Activated CD8-positive, alpha-beta memory T cell treated with anti-CD3 and anti-CD28 coated beads for 36 hours (primary cell): ENCODE measurements around the gene RNH1. TPM values are rescaled to one million over a fixed set of nuclear protein-coding genes. Genes with fewer than 3 reads are reported as not detected.

ENCODE experiments used
- CTCF ChIA-PET: fragments of 350-600 bp; sonication (Branson Sonifier 250); formaldehyde crosslinking; loops from one replicate; lab custom pipeline; 2021; ENCODE audit warnings: antibody characterized with exemption; lab: Charles Lee
- POLR2A ChIA-PET: fragments of 350-600 bp; sonication (Branson Sonifier 250); formaldehyde crosslinking; loops from one replicate; lab custom pipeline; 2021; ENCODE audit warnings: antibody characterized with exemption; lab: Charles Lee
- total RNA-seq, 2 experiments: library from RNA; stranded (reverse); gene quantifications; one replicate each; pipeline ENCODE4 v1.2.3, GENCODE V29; 2021

RNH1 gene
- total RNA-seq, 2 experiments from 2014 or later, result 120 TPM

DNA sequence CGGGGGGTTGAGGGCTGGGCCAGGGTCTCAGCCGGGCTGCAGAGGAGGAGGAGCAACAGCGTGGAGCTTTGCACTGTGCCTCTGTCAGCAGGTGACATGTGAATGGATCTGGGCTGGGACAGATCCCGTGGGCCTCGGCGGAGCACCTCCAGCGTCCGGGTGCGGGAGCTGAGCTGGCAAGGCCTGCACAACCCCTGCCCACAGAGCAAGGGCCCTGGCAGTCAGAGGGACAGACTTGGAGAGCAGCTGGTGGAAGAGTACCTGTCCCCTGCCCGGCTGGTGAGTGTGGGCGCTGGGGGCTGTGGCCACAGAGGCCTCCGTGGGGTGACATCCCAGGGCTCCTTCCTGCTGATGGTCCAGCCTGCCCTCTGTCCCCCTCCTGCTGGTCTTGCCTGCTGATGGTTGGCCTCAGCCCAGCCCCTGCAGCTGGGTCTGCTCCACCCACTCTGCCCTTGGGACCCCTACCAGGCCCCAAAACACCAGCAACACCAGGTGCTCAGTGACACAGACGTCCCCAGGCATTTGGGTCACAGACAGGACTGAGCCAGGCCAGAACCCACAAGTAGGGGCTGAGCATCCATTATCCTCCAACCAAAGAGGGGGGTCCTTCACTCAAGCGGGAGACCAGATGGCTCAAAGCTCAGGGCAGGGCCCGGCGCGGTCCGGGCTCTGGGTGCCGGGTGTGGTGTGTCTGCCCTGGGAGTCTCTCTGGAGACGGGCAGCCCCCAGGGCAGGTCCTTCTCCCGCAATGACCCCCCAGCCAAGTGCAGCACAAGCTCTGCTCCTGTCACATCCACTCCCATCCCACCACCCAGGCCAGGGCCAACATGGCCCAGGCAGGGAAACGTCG, 33.8 kb upstream of the RNH1 start:
- ChIA-PET CTCF (interaction anchor here (0.5 to 2.2 kb wide), 2 partner anchors 22 to 189 kb away, joined by 3 to 5 read pairs; no protein-coding TSS in a partner anchor), POLR2A (no interaction called here)

DNA sequence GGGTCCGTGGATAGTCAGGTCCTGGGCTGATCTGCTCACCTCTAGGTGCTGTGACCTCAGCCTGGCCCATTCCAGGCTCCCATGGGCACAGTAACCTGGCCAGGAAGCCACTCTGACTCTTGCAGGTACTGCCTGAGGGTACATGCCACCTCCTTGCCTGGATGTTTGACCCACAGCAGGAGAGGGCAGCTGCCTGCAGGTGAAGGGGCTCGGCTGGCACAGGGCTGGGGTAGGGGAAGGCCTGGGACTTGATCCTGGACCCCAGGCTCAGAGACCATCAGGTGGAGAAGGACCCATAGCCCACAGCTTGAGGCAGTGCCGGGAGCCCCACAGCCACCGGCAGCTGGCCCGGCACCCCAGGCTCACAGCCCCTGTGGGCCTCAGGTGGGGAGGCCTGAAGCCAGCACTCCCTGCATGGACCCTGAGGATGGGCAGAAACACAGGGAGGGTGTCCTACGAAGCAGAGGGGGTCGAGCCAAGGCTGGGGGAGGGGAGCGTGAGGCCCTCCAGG, 33.0 kb upstream of the RNH1 start:
- POLR2A ChIA-PET, result no interaction called here
- CTCF ChIA-PET, result interaction anchor here (0.5 kb wide), 1 partner anchor 190 kb away, joined by 3 read pairs; no protein-coding TSS in a partner anchor

DNA sequence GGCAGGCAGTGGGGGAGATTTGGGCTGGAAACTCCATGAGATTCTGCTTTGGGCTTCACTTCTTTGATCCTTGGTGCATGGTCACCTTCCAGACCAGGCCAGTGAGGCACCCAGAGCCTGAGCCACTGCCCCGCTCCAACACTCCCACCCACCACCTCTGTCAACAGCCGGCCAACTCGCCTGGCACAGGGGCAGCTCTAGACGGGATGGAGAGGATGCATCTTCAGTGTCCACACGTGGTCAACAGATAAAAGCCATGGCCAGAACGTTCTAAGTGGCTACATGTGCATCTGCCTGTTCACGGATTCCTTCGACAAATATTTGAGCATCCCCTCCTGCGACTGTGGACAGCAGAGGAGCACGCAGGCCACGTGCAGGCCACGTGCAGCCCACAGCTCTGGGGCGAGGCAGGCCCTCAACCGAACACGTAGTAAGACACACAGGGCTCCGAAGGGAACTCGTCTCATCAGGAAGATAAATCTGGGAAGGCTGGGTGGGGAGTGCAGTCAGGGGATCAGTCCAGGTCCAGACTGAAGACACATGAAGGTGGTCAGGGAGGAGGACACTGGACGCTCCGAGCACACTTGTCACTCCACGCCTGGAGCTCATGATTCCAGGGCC, 31.5 kb upstream of the RNH1 start:
- CTCF ChIA-PET, result interaction anchor here (0.7 kb wide), 1 partner anchor 176 kb away, joined by 4 read pairs; no protein-coding TSS in a partner anchor
- POLR2A ChIA-PET, result no interaction called here

DNA sequence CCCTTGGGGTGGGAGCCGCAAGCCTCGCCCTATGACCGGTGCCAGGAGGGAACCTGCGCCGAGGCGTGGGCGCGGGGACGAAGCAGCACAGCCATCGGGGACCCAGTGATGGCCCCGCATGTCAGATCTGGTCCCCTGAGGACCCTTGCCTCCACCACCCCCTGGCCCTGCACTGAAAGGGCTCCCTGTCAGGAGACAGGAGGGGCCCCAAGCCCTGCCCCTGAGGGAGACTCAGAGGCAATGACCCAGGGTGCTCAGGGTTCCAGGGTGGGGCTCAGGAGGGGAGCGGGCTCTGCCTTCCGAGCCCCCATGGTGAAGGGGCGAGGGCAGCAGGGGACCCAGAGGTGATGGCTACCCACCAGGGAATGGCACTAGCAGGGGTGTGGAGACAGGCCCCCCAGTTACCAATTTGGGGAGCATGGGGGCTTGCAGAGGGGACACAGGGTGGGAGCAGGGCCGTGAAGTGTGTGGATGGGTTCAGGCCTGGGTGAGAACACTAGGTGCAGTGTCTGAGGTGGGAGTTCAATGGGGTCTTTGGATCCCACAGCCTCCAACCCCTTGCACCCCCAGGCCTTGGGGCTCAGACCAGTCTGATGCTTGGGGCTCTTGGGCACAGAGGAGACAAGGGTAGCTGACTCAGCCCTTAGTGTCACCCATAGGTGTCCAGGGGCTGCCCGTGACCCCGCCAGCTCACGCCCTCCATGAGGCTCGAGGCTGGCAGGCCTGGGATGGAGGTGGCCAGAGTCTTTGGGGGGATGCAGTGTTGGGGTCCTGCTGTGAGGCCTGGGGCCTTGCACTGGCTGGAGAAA, 30.8 kb upstream of the RNH1 start:
- CTCF ChIA-PET, result interaction anchor here (6.8 kb wide), 1 partner anchor 19 kb away, joined by 29 read pairs; no protein-coding TSS in a partner anchor
- POLR2A ChIA-PET, result interaction anchor here (1.9 to 2.5 kb wide), 2 partner anchors 31 to 188 kb away, joined by 9 to 12 read pairs; partner anchors contain the start of gene RNH1

DNA sequence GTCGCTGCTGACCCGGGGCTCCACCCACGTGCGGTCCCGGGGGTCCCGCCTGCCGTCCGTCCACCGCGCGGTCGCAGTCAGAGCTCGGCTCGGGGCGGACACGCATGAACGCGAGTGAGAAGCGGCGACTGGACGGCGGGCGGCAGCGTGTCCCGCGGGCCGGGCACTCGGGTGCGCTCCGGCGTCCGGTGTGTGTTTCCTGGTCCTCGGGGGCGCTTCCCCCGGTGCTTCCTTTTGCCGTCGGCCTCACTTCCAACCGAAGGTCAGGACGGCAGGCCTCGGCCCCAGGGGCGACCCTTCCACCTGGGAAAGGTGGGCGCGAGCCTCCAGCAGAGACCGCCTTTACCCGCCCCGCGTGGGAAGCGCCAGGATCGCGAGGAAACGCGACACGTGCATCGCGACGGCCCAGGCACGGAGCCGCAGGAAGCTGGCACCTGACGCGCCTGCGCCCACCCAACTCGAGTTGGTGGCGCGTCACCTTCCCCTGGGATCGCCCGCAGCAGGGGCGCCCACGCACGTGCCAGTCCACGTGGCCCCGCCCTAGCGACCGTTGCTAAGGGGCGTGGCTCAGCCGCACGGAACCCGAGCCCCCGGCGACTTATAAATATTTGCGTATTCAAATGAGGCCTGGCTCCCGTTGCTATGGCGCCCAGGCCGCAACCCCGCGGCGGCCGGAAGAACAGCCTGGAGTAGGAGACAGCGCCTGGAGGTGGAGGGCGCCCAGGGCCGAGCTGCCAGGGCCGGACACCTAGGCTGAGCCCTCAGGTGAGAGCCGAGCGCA, 30.0 kb upstream of the RNH1 start, which contains the start of gene LRRC56:
TSS of gene LRRC56 (plus strand) at position 687 of the 781 bp plus-strand sequence. CDS start 3,158 bp downstream, outside the sequence.
- POLR2A ChIA-PET, result interaction anchor here (1.9 to 2.5 kb wide), 2 partner anchors 31 to 189 kb away, joined by 9 to 12 read pairs; partner anchors contain the start of gene RNH1
- CTCF ChIA-PET, result interaction anchor here (6.8 kb wide), 1 partner anchor 18 kb away, joined by 29 read pairs; no protein-coding TSS in a partner anchor

DNA sequence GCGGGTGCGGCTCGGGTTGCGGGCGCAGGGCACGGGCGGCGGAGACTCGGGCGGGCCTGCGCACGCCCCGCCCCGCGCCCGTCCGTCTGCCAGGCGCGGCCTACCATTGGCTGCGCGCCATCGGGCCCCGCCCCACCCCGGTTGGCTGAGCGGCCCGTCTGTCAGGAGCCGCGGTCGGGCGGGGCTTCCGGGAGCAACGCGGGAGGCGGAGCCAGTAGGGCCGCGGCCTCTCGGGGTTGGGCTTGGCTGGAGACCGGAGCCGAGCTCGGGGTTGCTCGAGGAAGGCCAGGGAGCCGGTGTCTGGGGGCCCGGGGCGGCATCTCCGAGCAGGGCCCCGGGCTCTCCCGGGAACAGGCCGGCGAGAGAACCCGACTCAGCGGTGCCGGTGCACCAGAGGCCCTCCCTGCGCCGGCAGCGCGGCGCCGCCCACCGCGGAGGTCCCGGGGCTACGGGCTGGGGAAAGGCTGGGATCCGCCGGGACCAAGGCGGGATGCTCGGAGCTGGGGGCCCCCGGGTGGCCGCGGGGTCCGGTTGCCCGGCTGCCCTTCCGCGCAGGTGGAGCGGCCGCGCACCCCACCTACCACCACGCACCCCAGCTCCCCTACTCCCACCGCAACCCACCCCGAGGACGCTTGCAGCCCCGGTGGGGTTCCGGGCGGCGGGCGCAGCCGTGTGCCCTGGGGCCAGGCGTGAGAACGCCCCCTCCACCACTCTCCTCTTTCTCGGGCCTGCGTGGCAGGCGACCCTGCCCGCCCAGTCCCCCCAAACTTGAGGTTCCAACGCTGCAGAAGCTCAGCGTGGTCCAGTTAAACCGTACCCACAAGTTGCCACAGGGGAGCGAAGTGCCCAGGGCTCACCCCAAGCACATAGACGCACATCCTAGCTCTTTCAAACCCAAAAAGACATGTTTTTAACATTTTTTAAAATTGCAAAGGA, 28.7 kb upstream of the RNH1 start, which contains the start of gene HRAS:
TSS of gene HRAS (minus strand) at position 58 of the 936 bp plus-strand sequence.
- ChIA-PET CTCF (interaction anchor here (0.6 to 6.8 kb wide), 6 partner anchors 17 to 224 kb away, joined by 3 to 29 read pairs (median 4); no protein-coding TSS in a partner anchor), POLR2A (interaction anchor here (0.5 to 2.5 kb wide), 16 partner anchors 15 to 275 kb away, joined by 3 to 12 read pairs (median 4); partner anchors contain the start of genes IRF7, PHRF1, RNH1 and TALDO1)

DNA sequence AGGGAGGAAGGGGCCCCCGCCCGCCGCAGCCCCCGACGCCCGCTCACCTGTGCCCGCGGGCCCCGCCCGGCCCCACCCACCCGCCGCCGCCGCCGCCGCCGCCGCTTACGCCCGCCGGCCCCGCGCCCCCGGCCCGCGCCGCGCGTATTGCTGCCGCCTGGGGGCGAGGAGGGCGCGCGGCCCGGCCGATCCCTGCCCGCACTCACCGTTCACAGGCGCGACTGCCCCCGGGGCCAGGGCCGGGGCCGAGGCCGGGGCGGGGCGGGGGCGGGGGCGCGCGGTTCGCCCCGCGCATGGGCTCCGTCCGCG, 28.1 kb upstream of the RNH1 start:
- ChIA-PET CTCF (interaction anchor here (1.0 to 6.8 kb wide), 4 partner anchors 16 to 191 kb away, joined by 3 to 29 read pairs (median 6); no protein-coding TSS in a partner anchor), POLR2A (interaction anchor here (0.6 to 2.5 kb wide), 6 partner anchors 16 to 87 kb away, joined by 3 to 12 read pairs (median 6); partner anchors contain the start of genes PHRF1 and RNH1)

DNA sequence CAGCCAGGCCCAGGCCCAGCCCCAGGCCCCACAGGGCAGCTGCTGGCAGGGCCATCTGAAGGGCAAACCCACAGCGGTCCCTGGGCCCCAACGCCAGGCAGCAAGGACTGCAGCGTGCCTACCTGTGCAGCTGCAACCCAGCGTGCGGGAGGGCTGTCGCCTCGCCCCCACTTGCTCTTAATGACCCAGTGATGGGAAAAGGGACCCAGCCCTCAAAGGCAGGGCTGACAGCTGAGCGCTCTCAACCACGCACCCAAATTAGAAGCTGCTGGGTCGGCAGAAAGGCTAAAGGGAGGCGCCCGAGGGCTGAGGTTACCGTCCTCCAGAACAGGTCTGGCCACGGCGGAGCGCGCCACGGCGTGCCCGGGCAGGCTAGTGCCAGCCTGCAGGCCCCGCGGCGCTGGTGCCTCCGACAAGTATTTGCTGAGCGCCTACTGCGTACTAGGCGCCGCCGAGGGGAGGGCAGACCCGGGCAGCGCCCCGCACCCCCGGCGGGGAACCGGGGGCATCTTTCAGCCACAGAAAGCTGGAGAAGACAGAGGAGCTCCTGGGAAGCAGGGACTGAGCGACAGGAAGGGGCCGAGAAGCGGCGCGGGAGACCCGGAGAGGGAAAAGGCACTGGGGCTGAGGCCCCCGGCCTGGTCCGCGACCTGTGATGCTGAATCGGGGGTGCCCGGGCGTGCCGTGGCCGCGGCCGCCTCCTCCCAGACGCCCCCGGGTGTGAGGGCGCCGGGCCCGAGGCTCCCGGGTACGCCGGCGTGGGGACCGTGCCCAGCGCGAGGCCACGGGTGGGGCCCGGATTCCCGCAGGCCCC, 27.6 kb upstream of the RNH1 start:
- POLR2A ChIA-PET, result interaction anchor here (0.6 to 1.8 kb wide), 4 partner anchors 14 to 86 kb away, joined by 3 to 7 read pairs (median 4); no protein-coding TSS in a partner anchor
- CTCF ChIA-PET, result interaction anchor here (0.7 to 6.8 kb wide), 4 partner anchors 16 to 192 kb away, joined by 3 to 29 read pairs (median 6); no protein-coding TSS in a partner anchor

DNA sequence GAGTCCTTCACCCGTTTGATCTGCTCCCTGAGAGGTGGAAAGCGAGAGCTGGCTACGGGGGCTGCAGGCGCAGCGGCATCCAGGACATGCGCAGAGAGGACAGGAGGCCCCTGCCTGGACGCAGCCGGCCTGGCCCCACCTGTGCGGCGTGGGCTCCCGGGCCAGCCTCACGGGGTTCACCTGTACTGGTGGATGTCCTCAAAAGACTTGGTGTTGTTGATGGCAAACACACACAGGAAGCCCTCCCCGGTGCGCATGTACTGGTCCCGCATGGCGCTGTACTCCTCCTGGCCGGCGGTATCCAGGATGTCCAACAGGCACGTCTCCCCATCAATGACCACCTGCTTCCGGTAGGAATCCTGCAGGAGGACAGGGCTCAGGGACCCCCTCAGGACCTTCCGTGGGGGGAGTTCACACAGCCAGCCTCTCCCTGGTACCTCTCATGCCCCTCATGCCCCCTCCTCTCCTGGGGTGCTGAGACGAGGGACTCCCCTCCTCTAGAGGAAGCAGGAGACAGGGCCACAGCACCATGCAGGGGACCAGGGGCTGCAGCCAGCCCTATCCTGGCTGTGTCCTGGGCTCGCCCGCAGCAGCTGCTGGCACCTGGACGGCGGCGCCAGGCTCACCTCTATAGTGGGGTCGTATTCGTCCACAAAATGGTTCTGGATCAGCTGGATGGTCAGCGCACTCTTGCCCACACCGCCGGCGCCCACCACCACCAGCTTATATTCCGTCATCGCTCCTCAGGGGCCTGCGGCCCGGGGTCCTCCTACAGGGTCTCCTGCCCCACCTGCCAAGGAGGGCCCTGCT, 26.7 kb upstream of the RNH1 start:
- CTCF ChIA-PET, result interaction anchor here (1.4 to 6.8 kb wide), 2 partner anchors 15 to 30 kb away, joined by 4 to 29 read pairs; no protein-coding TSS in a partner anchor
- POLR2A ChIA-PET, result interaction anchor here (0.6 to 0.9 kb wide), 3 partner anchors 15 to 51 kb away, joined by 3 to 4 read pairs (median 4); no protein-coding TSS in a partner anchor

DNA sequence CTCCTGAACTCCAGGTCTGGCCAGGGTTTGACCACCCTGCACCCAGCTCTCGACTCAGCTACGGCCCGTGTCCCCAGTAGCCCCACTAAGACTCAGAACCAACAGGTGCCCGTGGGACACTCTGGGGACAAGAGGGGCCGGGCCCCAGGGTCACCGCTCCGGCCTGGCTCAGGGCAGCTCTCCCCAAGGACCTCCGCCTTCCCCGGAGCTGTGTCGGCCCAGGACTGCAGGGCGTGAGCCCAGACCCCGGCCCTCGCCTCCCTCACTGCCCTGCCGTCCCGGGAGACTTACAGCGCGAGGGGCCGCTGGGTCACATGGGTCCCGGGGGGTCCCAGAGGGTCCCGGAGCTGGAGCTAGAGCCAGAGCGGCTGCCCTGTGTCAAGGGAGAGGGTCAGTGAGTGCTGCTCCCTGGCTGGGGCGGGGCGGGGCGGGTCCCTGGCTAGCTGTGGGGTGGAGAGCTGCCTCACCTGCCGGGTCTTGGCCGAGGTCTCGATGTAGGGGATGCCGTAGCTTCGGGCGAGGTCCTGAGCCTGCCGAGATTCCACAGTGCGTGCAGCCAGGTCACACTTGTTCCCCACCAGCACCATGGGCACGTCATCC, 26.0 kb upstream of the RNH1 start:
- POLR2A ChIA-PET, result no interaction called here
- CTCF ChIA-PET, result interaction anchor here (1.4 to 6.8 kb wide), 2 partner anchors 14 to 29 kb away, joined by 4 to 29 read pairs; no protein-coding TSS in a partner anchor

DNA sequence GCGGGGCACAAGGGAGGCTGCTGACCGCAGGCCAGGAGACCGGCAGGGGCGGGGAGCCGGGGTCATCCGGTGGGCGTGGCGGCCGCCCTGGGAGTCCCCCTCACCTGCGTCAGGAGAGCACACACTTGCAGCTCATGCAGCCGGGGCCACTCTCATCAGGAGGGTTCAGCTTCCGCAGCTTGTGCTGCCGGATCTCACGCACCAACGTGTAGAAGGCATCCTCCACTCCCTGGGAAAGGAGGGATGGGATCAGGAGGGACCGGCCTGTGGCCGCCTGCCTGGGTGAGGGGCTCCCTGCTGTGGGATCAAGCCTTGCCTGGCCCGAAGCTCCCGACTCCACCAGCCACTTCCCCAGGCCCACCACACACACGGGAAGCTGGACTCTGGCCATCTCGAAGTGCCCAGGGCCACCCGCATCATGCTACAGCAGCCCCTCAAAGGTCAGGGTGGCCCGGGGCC, 25.5 kb upstream of the RNH1 start:
- CTCF ChIA-PET, result interaction anchor here (1.4 to 6.8 kb wide), 2 partner anchors 14 to 29 kb away, joined by 4 to 29 read pairs; no protein-coding TSS in a partner anchor
- POLR2A ChIA-PET, result no interaction called here

DNA sequence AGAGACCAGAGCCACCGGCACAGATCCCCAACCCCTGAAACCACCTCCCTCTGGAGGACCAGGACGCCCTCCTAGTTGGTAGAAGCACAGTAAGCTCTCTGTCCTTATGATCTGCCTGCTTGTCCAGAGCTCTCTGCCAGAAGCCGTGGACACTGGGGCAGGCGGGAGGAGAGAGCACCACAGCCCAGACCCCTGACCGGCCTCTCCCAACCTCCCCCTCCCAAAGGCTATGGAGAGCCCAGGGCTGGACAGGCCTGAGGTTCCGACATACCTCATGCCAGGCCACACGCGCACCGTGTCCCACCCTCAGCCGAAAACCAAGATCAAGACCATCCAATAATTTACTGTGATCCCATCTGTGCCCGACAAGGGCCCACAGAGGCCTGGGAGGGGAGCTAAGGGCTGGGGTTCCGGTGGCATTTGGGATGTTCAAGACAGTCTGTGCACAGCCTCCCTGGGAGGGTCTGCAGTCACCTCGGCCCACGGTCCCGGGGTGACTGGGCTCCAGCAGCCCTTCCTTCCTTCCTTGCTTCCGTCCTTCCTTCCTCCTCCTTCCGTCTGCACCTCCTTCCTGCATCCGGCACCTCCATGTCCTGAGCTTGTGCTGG, 25.0 kb upstream of the RNH1 start:
- ChIA-PET CTCF (interaction anchor here (6.8 kb wide), 1 partner anchor 13 kb away, joined by 29 read pairs; no protein-coding TSS in a partner anchor), POLR2A (no interaction called here)
